GM11168 (cell line): ENCODE results near the gene TRMT2A.

Experiments used
- in situ Hi-C: fragments of 300-500 bp; cut with MboI; formaldehyde crosslinking; loops from one replicate; pipeline ENCODE4 v1.12.0; 2022; ENCODE audit warnings: low sequenced_read_pairs; ENCODE audit not compliant: unreplicated experiment

TRMT2A gene

DNA sequence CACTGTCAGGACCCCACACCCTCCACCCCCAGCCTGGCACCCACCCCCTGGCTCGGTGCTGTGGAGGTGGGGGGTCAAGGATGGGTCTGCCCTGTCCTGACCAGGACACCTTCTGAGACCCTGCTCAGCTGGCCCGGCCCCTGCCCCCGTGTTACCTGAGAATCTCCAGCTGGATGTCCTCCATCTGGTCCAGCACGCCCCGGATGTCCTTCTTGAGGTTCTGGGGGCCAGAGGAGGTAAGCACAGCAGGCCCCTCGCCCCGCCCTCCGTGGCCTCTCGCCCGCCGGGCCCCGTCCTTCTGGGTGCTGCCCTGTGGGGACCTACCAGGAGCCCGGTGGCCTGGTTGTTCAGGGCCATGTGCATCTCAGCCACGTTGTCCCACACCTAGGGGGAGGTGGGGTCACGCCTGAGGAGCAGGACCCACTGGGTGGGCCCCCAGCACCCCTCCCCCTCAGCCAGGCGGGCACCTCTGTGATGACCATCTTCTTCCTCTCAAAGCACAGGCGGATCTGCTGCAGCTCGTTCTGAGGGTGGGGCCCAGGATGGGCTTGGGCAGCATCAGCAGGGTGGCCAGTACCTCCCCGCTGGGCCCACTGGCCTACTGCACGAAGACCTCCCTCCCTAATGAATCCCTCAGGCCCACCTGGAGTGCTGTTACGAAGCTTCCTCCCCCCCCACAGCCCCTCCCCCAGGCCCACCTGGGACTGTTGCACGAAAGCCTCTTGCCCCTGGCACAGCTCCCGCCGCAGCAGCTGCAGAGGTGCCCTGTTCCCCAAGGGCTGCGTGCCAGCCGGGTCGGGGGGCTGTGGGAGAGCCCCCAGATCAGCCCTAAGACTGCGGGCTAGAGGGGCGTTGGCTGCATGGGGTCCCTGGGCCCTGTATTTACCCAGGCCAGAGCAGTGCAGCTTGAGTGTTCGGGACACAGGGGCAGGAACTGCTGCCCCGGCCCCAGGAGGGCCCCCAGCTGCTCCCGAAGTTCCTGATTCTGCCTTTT is 32.5 kb upstream of the TRMT2A start:
- in situ Hi-C loops = no loop called here

GRCh38 chr22:20148414-20148813 is 31.4 kb upstream of the TRMT2A start:
- in situ Hi-C loops = no loop called here

- in situ Hi-C loops = no loop called here
These were observed 30.4 kb upstream of the TRMT2A start for GRCh38 chr22:20147237-20147988.

- in situ Hi-C loops = no loop called here
These were observed 29.8 kb upstream of the TRMT2A start for GRCh38 chr22:20146777-20147176.

DNA sequence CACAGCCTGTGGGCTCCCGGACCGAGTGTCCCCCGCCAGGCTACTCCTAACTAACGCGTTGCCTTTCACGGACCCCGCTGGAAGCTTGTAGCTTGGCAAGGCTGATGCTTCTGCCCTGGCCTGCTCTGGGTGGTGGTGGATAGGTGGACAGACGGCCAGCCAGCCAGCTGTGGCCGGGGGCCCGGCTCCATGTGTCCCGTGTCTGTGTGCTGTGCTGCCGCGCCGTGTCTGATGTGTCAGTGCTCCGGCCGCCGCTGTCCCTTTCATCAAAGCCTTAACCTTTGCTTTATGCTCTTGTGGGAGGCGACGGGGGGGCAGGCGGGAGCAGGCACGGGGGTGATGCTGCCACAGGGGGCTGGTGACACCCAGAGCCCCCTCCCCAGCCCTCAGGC is 28.8 kb upstream of the TRMT2A start:
- in situ Hi-C loops = no loop called here

GRCh38 chr22:20145206-20145831 is 28.3 kb upstream of the TRMT2A start:
- in situ Hi-C loops = no loop called here

GRCh38 chr22:20143883-20144665 is 27.0 kb upstream of the TRMT2A start:
- in situ Hi-C loops = no loop called here

- in situ Hi-C loops = no loop called here
These were observed 25.9 kb upstream of the TRMT2A start for GRCh38 chr22:20142711-20143621.

DNA sequence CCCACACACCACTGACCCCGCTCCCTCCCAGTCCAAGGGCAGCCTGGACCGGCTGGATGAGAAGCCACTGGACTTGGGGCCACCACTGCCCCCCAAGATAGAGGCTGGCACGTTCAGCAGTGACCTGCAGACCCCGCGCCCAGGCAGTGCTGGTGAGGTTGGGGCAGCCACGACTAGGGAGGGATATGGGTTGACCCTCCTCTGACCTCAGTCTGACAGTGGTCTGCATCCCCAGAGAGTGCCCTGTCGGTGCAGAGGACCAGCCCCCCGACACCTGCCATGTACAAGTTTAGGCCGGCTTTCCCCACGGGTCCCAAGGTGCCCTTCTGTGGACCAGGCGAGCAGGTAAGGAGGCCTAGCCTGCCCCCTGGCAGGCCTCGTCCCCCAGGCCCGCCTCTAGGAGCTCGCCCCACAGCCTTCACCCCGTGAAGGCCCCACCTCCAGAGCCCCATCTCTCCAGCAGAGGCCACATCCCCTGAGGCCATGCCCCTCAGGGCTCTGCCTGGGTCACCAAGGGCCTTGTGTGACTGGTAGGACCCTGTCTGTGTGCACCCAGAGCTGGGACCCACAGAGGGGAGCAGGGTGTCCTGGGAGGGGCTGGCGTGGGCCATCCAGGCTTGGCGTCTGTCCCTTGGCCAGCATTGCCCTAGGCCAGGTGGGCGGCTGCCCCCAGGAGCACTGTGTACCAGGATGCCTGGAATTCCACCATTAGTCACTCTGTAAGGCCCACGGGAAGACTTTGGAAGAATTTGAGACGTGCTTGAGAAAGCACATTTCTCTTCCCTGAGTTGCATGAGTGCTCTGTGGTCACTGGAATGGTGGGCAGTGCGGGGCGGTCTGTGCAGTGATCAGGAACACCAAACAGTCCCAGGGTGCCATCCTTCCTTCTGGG is 24.4 kb upstream of the TRMT2A start:
- in situ Hi-C loops = no loop called here

DNA sequence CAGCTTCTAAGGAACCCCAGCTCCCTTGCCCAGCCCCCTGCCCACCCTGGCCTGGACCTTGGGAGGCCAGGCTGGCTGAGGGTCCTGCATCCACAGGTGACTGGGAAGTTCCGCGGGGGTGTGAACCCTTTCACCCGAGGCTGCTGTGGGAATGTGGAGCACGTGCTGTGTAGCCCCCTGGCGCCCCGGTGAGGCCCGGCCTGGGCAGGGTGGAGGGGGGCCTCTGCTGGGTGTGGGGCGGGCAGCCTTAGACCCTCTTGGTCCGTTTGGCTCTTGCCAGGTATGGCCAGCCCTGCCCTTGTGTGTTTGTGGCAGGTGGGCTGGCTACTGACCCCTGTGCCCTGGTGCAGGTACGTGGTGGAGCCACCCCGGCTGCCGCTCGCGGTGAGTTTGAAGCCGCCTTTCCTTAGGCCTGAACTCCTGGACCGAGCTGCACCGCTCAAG is 23.5 kb upstream of the TRMT2A start:
- in situ Hi-C loops = no loop called here

- in situ Hi-C loops = no loop called here
These were observed 23.1 kb upstream of the TRMT2A start for GRCh38 chr22:20140107-20140445.

- in situ Hi-C loops = no loop called here
These were observed 22.5 kb upstream of the TRMT2A start for GRCh38 chr22:20139391-20140106.

GRCh38 chr22:20138868-20139267 is 21.8 kb upstream of the TRMT2A start:
- in situ Hi-C loops = no loop called here

DNA sequence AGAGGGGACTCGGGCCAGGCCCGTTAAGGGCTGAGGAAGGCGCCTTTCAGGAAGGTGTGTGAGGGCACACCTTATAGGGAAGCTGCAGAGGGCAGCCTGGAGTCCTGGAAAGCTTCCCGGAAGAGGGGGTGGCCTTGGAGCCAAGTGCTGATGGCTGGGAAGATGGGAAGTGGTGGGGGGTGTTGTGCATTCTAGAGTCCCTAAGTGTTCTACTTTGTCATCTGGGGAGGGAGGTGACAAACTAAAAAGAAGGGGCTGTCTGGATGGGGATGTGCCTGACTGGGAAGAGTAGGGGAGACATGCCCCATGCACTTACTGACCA is 21.4 kb upstream of the TRMT2A start:
- in situ Hi-C loops = no loop called here

DNA sequence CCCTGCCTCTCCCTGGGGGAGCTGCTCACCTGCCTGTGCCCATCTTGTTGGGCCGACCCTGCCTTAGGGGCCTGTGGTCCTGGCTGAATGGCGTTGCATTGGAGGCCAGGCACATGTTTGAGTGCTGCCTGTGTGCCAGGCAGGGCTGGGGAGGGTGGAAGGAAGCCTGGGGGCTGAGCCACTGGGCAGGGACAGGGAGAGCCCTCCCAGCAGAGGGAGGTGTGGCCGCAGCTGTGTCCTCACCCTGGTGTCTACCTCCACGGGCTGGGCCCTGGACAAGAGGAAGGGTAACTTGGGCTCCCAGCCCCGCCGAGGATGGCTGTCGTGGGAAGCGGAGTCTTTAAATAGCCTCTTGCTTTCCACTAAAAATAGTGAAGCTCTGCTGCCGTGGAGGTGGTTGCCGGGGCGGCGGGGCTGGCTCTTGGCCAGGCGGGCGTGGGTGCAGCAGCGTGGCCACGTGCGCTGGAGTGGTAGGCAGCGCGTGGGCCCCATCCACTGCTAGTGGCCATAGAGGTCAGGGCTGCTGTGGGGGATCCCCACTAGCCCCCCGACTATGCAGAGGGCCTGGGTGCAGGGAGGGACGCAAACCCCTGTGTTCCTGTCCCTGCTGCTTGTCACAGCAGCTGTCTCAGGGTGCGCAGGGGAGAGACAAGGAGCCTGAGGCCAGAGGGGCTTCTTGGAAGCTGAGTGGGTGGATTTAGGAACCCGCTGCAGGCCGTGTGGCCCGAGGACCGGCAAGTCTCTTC is 20.8 kb upstream of the TRMT2A start:
- in situ Hi-C loops = no loop called here

DNA sequence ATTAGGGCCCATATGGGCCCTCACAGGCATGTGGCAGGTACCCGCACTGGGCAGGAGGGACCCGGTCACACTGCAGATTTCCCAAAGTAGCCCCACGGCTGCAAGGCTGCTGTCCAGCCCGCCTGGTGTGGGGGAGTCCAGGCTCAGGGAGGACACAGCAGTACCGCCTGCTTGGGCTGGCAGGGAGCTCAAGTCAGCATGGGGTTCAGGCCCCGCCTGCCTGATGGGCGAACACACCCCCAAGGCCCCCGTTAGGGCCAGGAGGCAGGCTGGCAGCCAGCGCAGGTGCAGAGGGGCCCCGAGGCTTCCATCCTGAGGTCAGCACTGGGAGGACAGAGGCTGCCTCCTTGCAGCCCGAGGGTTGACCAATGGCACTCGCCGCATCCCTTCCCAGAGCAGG is 20.1 kb upstream of the TRMT2A start:
- in situ Hi-C loops = no loop called here

DNA sequence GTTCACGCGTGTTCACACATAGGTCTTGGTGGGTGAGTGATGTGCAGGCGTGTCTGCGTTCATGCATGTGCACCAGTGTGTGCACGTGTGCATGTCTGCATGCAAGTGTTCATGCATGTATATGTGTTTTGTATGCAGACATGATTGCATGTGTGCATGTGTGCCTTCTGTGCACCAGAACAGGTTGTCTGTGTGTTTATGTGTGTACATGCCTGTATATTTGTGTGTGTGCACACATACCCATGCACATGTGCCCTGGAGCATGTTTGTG is 19.5 kb upstream of the TRMT2A start:
- in situ Hi-C loops = no loop called here
